ENCODE measurements around the gene ANGPTL8.

ANGPTL8 gene

DNA sequence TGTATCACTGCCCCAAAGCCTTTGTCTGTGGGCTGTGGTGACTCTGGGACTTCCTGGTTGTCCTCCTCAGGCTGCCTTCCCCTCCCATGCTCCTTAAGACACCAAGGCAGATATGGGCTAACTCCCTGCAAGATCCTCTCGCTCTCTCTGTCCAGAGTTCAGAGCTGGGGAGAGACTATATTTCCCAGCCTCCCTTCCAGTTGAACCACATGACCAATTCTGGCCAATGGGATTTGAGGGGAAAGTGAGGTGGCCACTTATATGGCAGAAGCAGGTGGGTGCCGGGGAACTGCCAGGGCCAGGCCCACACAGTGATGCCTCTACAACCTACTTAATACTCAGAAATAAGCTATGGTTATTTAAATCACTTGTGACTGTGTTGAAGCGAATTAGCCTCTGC lies 16.2 kb upstream of the ANGPTL8 start:
- H3K4me1 ChIP-seq (ENCODE audit: control insufficient read depth, insufficient read depth, low read length, poor library complexity, severe bottlenecking): no peaks in the 10 kb centered on the region
- H3K27me3 ChIP-seq (replicated peaks; ENCODE audit: control insufficient read depth, insufficient read depth, low read length, poor library complexity, severe bottlenecking): no peaks in the 10 kb centered on the region
- no peaks in the 10 kb centered on the region for H3K36me3 ChIP-seq (ENCODE audit: control insufficient read depth, insufficient read depth, low read length)

DNA sequence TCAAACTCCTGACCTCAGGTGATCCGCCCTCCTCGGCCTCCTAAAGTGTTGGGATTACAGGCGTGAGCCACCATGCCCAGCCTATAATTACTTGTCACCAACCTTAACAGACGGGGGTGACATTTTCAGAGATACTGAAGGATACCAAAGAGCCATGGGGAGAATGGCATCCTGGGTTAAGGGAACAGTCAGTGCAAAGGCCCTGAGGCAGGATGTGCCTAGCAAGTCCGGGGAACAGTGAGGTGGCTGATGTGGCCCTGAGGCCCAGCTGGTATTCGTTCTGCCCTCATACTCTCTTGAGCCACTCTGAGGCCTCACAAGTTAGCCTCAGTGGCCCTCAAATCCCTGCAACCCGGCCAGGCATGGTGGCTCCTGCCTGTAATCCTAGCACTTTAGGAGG lies 15.0 kb upstream of the ANGPTL8 start:
- Histone ChIP-seq H3K36me3 (ENCODE audit: control insufficient read depth, insufficient read depth, low read length) (no peaks in the 10 kb centered on the region), H3K4me1 (ENCODE audit: control insufficient read depth, insufficient read depth, low read length, poor library complexity, severe bottlenecking) (no peaks in the 10 kb centered on the region), H3K27ac (ENCODE audit: insufficient read depth, low read length, poor library complexity, severe bottlenecking) (no peak overlapping the region), H3K9me3 (ENCODE audit: control insufficient read depth, low read length) (no peaks in the 10 kb centered on the region), H3K4me3 (ENCODE audit: insufficient read depth, low read depth, low read length, poor library complexity, severe bottlenecking) (no peak overlapping the region), H3K27me3 (replicated peaks; ENCODE audit: control insufficient read depth, insufficient read depth, low read length, poor library complexity, severe bottlenecking) (no peaks in the 10 kb centered on the region)
- no peak for DNase-seq

More for the DNA sequence above, 16.2 kb upstream of the ANGPTL8 start:
- H3K4me3 ChIP-seq (ENCODE audit: insufficient read depth, low read depth, low read length, poor library complexity, severe bottlenecking): no peak overlapping the region
- H3K27ac ChIP-seq (ENCODE audit: insufficient read depth, low read length, poor library complexity, severe bottlenecking): no peak overlapping the region
- no peaks in the 10 kb centered on the region for H3K9me3 ChIP-seq (ENCODE audit: control insufficient read depth, low read length)
- DNase-seq: no peak

DNA sequence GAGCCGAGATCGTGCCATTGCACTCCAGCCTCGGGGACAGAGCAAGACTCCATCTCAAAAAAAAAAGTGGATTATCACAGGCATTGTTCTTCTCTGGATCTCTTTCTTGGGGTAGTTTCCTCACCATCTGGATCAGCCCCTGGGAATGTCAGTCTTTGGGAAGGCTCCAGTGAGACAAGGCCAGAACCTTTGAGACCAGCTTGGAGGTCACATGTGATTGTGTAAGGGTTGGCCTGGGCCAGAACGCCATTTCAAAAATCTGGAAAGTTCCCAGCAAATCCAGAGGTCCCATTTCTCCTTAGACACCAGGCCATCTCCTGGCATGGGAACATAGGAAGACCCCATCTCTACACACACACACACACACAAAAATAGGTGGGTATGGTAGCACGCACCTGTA lies 14.2 kb upstream of the ANGPTL8 start:
- H3K36me3 ChIP-seq (ENCODE audit: control insufficient read depth, insufficient read depth, low read length): no peaks in the 10 kb centered on the region
- H3K4me3 ChIP-seq (ENCODE audit: insufficient read depth, low read depth, low read length, poor library complexity, severe bottlenecking): no peak overlapping the region

DNA sequence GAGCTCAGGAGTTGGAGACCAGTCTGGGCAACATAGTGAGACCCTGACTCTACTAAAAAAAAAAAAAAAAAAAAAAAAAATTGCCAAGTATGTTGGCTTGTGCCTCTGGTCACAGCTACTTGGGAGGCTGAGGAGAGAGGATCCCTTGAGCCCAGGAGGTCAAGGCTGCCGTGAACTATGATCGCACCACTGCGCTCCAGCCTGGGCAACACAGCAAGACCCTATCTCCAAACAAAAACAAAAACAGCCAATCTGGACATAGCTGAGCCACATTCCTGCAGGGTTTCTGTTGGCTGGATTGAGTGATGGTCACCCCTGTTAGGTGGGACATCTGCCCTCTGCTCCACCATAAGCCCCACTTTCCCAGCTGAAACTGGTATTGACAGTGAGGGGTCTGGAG lies 13.6 kb upstream of the ANGPTL8 start:
- Histone ChIP-seq H3K27ac (ENCODE audit: insufficient read depth, low read length, poor library complexity, severe bottlenecking) (no peak overlapping the region), H3K9me3 (ENCODE audit: control insufficient read depth, low read length) (no peaks in the 10 kb centered on the region), H3K36me3 (ENCODE audit: control insufficient read depth, insufficient read depth, low read length) (no peaks in the 10 kb centered on the region), H3K4me3 (ENCODE audit: insufficient read depth, low read depth, low read length, poor library complexity, severe bottlenecking) (no peak overlapping the region), H3K27me3 (replicated peaks; ENCODE audit: control insufficient read depth, insufficient read depth, low read length, poor library complexity, severe bottlenecking) (no peaks in the 10 kb centered on the region), H3K4me1 (ENCODE audit: control insufficient read depth, insufficient read depth, low read length, poor library complexity, severe bottlenecking) (no peaks in the 10 kb centered on the region)
- no peak for DNase-seq

More for the DNA sequence above, 14.2 kb upstream of the ANGPTL8 start:
- H3K27ac ChIP-seq (ENCODE audit: insufficient read depth, low read length, poor library complexity, severe bottlenecking): no peak overlapping the region
- H3K9me3 ChIP-seq (ENCODE audit: control insufficient read depth, low read length): no peaks in the 10 kb centered on the region
- H3K27me3 ChIP-seq (replicated peaks; ENCODE audit: control insufficient read depth, insufficient read depth, low read length, poor library complexity, severe bottlenecking): no peaks in the 10 kb centered on the region
- no peaks in the 10 kb centered on the region for H3K4me1 ChIP-seq (ENCODE audit: control insufficient read depth, insufficient read depth, low read length, poor library complexity, severe bottlenecking)
- DNase-seq: no peak

- H3K36me3 ChIP-seq (ENCODE audit: control insufficient read depth, insufficient read depth, low read length): no peaks in the 10 kb centered on the region
- no peaks in the 10 kb centered on the region for H3K9me3 ChIP-seq (ENCODE audit: control insufficient read depth, low read length)
- DNase-seq: no peak
- no peaks in the 10 kb centered on the region for H3K4me1 ChIP-seq (ENCODE audit: control insufficient read depth, insufficient read depth, low read length, poor library complexity, severe bottlenecking)
- H3K4me3 ChIP-seq (ENCODE audit: insufficient read depth, low read depth, low read length, poor library complexity, severe bottlenecking): no peak overlapping the region
- H3K27ac ChIP-seq (ENCODE audit: insufficient read depth, low read length, poor library complexity, severe bottlenecking): no peak overlapping the region
- no peaks in the 10 kb centered on the region for H3K27me3 ChIP-seq (replicated peaks; ENCODE audit: control insufficient read depth, insufficient read depth, low read length, poor library complexity, severe bottlenecking)
These were observed 12.7 kb upstream of the ANGPTL8 start for GRCh38 chr19:11226716-11227166.

DNA sequence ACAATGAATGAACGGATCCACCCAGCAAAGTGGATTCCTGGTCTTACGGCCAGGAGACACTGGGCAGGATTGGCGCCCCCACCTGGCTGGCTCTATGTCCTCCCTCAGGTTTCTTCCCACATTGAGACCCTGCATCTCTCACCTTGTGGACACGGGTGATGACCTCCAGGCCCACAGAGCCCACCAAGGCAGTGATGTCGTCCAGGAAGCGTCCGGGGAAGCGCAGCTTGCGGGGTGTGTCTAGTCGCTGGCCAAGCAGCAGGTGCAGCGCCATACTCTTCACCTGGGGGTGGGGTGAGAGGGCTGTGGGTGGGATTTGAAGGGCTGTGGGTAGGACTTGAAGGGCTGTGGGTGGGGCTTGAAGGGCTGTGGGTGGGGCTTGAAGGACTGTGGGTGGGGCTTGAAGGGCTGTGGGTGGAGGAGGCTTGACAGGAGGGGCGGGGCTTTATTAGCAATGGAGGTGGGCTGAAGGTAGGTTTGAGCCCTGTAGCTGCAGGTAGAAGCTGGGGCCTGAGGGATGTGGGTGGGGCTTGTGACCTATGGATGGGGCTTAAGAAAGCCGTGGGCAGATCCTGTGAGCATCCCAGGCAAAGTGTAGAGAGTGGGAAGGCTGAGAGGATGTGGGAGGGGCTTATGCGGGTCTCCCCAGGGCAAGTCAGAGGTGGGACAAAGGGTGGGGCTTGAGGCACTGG lies 12.1 kb upstream of the ANGPTL8 start:
- no peak overlapping the region for H3K4me3 ChIP-seq (ENCODE audit: insufficient read depth, low read depth, low read length, poor library complexity, severe bottlenecking)
- DNase-seq: no peak
- H3K9me3 ChIP-seq (ENCODE audit: control insufficient read depth, low read length): no peaks in the 10 kb centered on the region
- no peaks in the 10 kb centered on the region for H3K36me3 ChIP-seq (ENCODE audit: control insufficient read depth, insufficient read depth, low read length)
- no peak overlapping the region for H3K27ac ChIP-seq (ENCODE audit: insufficient read depth, low read length, poor library complexity, severe bottlenecking)
- H3K4me1 ChIP-seq (ENCODE audit: control insufficient read depth, insufficient read depth, low read length, poor library complexity, severe bottlenecking): no peaks in the 10 kb centered on the region
- no peaks in the 10 kb centered on the region for H3K27me3 ChIP-seq (replicated peaks; ENCODE audit: control insufficient read depth, insufficient read depth, low read length, poor library complexity, severe bottlenecking)

GRCh38 chr19:11230621-11231386 lies 8.6 kb upstream of the ANGPTL8 start:
- Histone ChIP-seq H3K36me3 (ENCODE audit: control insufficient read depth, insufficient read depth, low read length) (no peaks in the 10 kb centered on the region), H3K27me3 (replicated peaks; ENCODE audit: control insufficient read depth, insufficient read depth, low read length, poor library complexity, severe bottlenecking) (no peaks in the 10 kb centered on the region), H3K4me3 (ENCODE audit: insufficient read depth, low read depth, low read length, poor library complexity, severe bottlenecking) (no peak overlapping the region), H3K9me3 (ENCODE audit: control insufficient read depth, low read length) (no peaks in the 10 kb centered on the region), H3K4me1 (ENCODE audit: control insufficient read depth, insufficient read depth, low read length, poor library complexity, severe bottlenecking) (no peaks in the 10 kb centered on the region), H3K27ac (ENCODE audit: insufficient read depth, low read length, poor library complexity, severe bottlenecking) (no peak overlapping the region)
- DNase-seq: no peak

DNA sequence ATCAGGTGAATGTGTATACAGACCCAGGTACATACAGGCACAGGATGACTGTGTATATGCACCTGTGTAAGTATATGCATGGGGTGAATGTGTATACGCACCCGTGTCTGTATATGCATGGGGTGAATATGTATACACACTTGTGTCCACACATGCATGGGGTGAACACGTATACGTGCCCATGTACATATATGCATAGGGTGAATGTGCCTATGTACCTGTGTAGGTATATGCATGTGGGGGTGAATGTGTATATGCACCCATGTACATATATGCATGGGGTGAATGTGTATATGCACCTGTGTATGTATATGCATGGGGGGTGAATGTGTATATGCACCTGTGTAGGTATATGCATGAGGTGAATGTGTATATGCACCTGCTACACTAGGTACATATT lies 6.9 kb upstream of the ANGPTL8 start:
- Histone ChIP-seq H3K4me3 (ENCODE audit: insufficient read depth, low read depth, low read length, poor library complexity, severe bottlenecking) (no peak overlapping the region), H3K4me1 (ENCODE audit: control insufficient read depth, insufficient read depth, low read length, poor library complexity, severe bottlenecking) (no peaks in the 10 kb centered on the region), H3K9me3 (ENCODE audit: control insufficient read depth, low read length) (no peaks in the 10 kb centered on the region), H3K27ac (ENCODE audit: insufficient read depth, low read length, poor library complexity, severe bottlenecking) (no peak overlapping the region), H3K36me3 (ENCODE audit: control insufficient read depth, insufficient read depth, low read length) (no peaks in the 10 kb centered on the region), H3K27me3 (replicated peaks; ENCODE audit: control insufficient read depth, insufficient read depth, low read length, poor library complexity, severe bottlenecking) (no peaks in the 10 kb centered on the region)
- DNase-seq: no peak

DNA sequence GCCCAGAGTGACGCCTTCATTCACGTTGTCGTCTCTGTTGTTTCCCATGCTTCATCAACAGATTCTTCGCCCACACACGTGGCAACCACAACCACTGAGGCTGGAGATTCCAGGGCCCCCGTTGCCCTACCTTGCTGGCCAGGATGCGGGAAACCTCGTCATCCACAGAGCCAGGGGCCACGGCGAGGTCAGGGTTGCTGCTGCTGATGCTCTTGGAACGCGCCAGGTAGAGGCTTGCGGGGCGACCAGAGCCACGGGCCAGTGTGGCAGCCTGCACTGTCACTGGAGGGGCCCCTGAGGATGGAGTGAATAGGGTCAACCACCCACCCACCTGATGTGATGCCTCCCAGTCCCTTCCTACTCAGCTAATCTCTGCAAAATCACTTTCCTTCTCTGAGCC lies 6.3 kb upstream of the ANGPTL8 start:
- no peak overlapping the region for H3K27ac ChIP-seq (ENCODE audit: insufficient read depth, low read length, poor library complexity, severe bottlenecking)
- DNase-seq: no peak
- H3K4me3 ChIP-seq (ENCODE audit: insufficient read depth, low read depth, low read length, poor library complexity, severe bottlenecking): no peak overlapping the region
- H3K27me3 ChIP-seq (replicated peaks; ENCODE audit: control insufficient read depth, insufficient read depth, low read length, poor library complexity, severe bottlenecking): no peaks in the 10 kb centered on the region
- H3K4me1 ChIP-seq (ENCODE audit: control insufficient read depth, insufficient read depth, low read length, poor library complexity, severe bottlenecking): no peaks in the 10 kb centered on the region
- H3K9me3 ChIP-seq (ENCODE audit: control insufficient read depth, low read length): no peaks in the 10 kb centered on the region
- H3K36me3 ChIP-seq (ENCODE audit: control insufficient read depth, insufficient read depth, low read length): no peaks in the 10 kb centered on the region

DNA sequence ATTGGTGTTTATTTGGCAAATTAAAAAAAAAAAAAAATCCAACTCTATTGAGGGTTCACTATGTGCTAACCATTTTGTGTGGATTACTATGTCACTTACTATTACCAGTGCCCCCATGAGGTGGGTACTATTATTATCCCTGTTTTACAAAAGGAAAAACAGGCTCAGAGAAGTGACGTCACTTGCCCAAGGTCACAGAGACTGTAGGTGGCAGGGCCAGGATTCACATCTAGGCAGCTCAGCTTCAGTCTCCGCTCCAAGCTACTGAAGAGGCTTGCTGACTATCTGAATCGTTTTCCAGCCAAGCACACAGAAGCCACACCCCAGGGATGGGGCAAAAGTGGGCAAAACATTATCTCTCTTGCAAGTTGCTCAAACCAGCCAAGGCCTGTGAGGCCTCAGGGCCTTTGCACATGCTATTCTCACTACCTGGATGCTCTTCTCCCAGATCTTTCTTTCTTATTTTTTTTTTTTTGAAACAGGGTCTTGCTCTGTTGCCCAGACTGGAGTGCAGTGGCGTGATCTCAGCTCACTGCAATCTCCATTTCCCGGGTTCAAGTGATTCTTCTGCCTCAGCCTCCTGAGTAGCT lies 4.8 kb upstream of the ANGPTL8 start:
- no peaks in the 10 kb centered on the region for H3K4me1 ChIP-seq (ENCODE audit: control insufficient read depth, insufficient read depth, low read length, poor library complexity, severe bottlenecking)
- H3K27me3 ChIP-seq (replicated peaks; ENCODE audit: control insufficient read depth, insufficient read depth, low read length, poor library complexity, severe bottlenecking): no peaks in the 10 kb centered on the region
- no peaks in the 10 kb centered on the region for H3K36me3 ChIP-seq (ENCODE audit: control insufficient read depth, insufficient read depth, low read length)

More for the DNA sequence above, 4.8 kb upstream of the ANGPTL8 start:
- Histone ChIP-seq H3K27ac (ENCODE audit: insufficient read depth, low read length, poor library complexity, severe bottlenecking) (no peak overlapping the region), H3K9me3 (ENCODE audit: control insufficient read depth, low read length) (no peaks in the 10 kb centered on the region), H3K4me3 (ENCODE audit: insufficient read depth, low read depth, low read length, poor library complexity, severe bottlenecking) (no peak overlapping the region)
- DNase-seq: no peak
